Keratinocyte (primary cell): Measurements from ENCODE around the gene LRRC4C. TPM values are rescaled to one million over a fixed set of nuclear protein-coding genes. Genes with fewer than 3 reads are reported as not detected.

Experiments used
- DNase-seq: peaks from one replicate; pipeline ENCODE4 v3.0.0-alpha.2; 2011; ENCODE audit warnings: low read depth, missing footprints, low spot score
- FAIRE-seq: peaks from 2 replicates; lab custom pipeline; 2011; peaks lifted over from hg19 to GRCh38; lab: Jason Lieb, UNC
- H2AFZ ChIP-seq: 2 replicates; pipeline ENCODE4 v1.6.0; 2012; ENCODE audit warnings: low read length, control low read depth, inconsistent platforms; ENCODE audit not compliant: control insufficient read depth
- H3K27ac ChIP-seq: 2 replicates; pipeline ENCODE4 v1.5.1; 2011; ENCODE audit warnings: low read length; ENCODE audit not compliant: control insufficient read depth, insufficient read depth
- H3K27me3 ChIP-seq: 3 replicates; pipeline ENCODE4 v1.6.0; 2011; ENCODE audit warnings: low read length; ENCODE audit not compliant: control insufficient read depth, insufficient read depth; ENCODE audit errors: extremely low read depth
- H3K36me3 ChIP-seq, 2 experiments: 2 replicates in 1 of 2; 3 replicates in 1 of 2; pipeline ENCODE4 v1.5.1; 2011; ENCODE audit warnings: low read length in 2 of 2, mild to moderate bottlenecking in 1 of 2; ENCODE audit not compliant: control insufficient read depth in 2 of 2, insufficient read depth in 2 of 2; ENCODE audit errors: extremely low read depth in 1 of 2
- H3K4me1 ChIP-seq: 3 replicates; pipeline ENCODE4 v1.5.1; 2011; ENCODE audit warnings: low read length; ENCODE audit not compliant: control insufficient read depth, insufficient read depth; ENCODE audit errors: extremely low read depth
- H3K4me2 ChIP-seq: 3 replicates; pipeline ENCODE4 v1.6.0; 2011; ENCODE audit warnings: low read depth, low read length; ENCODE audit not compliant: control insufficient read depth, insufficient read depth; ENCODE audit errors: extremely low read depth
- H3K4me3 ChIP-seq, 3 experiments: fragments of 200-600 bp in 1 of 3; sonication (generic) in 1 of 3; 2 replicates in 2 of 3; 3 replicates in 1 of 3; pipeline ENCODE4 v1.5.1; 2011 to 2016; ENCODE audit warnings: low read length in 3 of 3, mild to moderate bottlenecking in 3 of 3, control low read depth in 2 of 3, inconsistent platforms in 1 of 3, low read depth in 1 of 3, mixed read lengths in 1 of 3, mixed run types in 1 of 3, moderate library complexity in 1 of 3; ENCODE audit not compliant: control insufficient read depth in 2 of 3, insufficient read depth in 2 of 3; ENCODE audit errors: extremely low read depth in 1 of 3
- H3K79me2 ChIP-seq: 2 replicates; pipeline ENCODE4 v1.6.0; 2012; ENCODE audit warnings: low read length; ENCODE audit not compliant: control insufficient read depth, insufficient read depth
- H3K9ac ChIP-seq: 3 replicates; pipeline ENCODE4 v1.6.0; 2011; ENCODE audit warnings: low read length; ENCODE audit not compliant: control insufficient read depth, insufficient read depth; ENCODE audit errors: extremely low read depth
- H3K9me1 ChIP-seq: 3 replicates; pipeline ENCODE4 v1.6.0; 2011; ENCODE audit warnings: low read length; ENCODE audit not compliant: control insufficient read depth, insufficient read depth; ENCODE audit errors: extremely low read depth
- H3K9me3 ChIP-seq: 2 replicates; pipeline ENCODE4 v1.5.1; 2012; ENCODE audit warnings: low read depth, low read length; ENCODE audit not compliant: control insufficient read depth
- H4K20me1 ChIP-seq: 3 replicates; pipeline ENCODE4 v1.6.0; 2011; ENCODE audit warnings: low read length; ENCODE audit not compliant: control insufficient read depth, insufficient read depth; ENCODE audit errors: extremely low read depth
- EZH2 ChIP-seq: IDR thresholded peaks from one replicate; pipeline ENCODE4 v1.6.1; 2012; ENCODE audit warnings: inconsistent platforms, mild to moderate bottlenecking, low read length, moderate library complexity
- dilution Hi-C: fragments of 300-500 bp; cut with MboI; formaldehyde crosslinking; loops from one replicate; pipeline ENCODE4 v1.7.0; 2020; ENCODE audit warnings: low sequenced_read_pairs; ENCODE audit not compliant: extremely low pct_ligation_motif_present
- polyA plus RNA-seq, 5 experiments: library from polyadenylated mRNA; depleted of rRNA in 3 of 5; stranded (reverse) in 3 of 5; stranded (forward) in 1 of 5; unstranded in 1 of 5; fragments of >200 nt; gene quantifications; 1 replicate in 1 of 5; 2 replicates in 3 of 5; 3 replicates in 1 of 5; pipeline versions ENCODE4 v1.2.1 to v1.2.3, GENCODE V29; 2011 to 2012; ENCODE audit warnings: missing spikeins in 2 of 5, low read depth in 1 of 5, low replicate concordance in 1 of 5
- TF ChIP-seq, protein P1 (sequence below), 3 experiments: IDR thresholded peaks in 1 of 3; conservative IDR thresholded peaks in 1 of 3; optimal IDR thresholded peaks in 1 of 3; 2 replicates in 2 of 3; 3 replicates in 1 of 3; pipeline versions ENCODE3 to v1.5.1; 2011; ENCODE audit warnings: low read length in 3 of 3, mild to moderate bottlenecking in 3 of 3, moderate library complexity in 2 of 3, control low read depth in 1 of 3, inconsistent platforms in 1 of 3; ENCODE audit not compliant: insufficient read depth in 2 of 3; ENCODE audit errors: extremely low read depth in 1 of 3

Gene LRRC4C
- polyA plus RNA-seq, 1 donor (not counting 4 experiments of a cell fraction or from before 2014, with no cell fraction given) = not detected

DNA sequence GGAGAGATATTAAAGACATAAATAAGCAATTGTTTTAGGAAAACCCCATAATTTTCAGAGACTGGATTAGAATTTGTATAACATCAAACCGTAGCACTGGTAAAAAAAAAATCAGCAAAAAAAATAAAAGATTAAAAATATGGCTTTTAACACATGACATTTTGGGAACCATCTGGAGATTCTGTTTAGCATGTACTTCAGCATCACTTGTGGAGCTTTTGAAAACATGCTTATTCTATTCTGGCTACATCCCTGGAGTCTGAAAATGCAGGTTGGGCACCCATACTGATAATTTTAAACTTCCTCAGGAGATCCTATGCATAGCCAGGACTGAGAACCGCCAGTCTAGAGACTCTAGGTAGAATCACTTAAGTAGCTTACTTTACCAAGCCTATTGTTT, 1190.9 kb downstream of the LRRC4C start:
- Histone ChIP-seq H3K79me2 (no peaks in the 10 kb centered on the region), H3K36me3 (no peaks in the 10 kb centered on the region), H3K27ac (no peak overlapping the region), H3K9me1 (no peaks in the 10 kb centered on the region), H3K27me3 (no peaks in the 10 kb centered on the region), H3K4me2 (no peak overlapping the region), H3K4me3 (no peak overlapping the region), H3K4me1 (no peaks in the 10 kb centered on the region), H4K20me1 (no peaks in the 10 kb centered on the region), H3K9me3 (no peaks in the 10 kb centered on the region), H2AFZ (no peak overlapping the region), H3K9ac (no peak overlapping the region)
- TF ChIP-seq, protein P1, sequence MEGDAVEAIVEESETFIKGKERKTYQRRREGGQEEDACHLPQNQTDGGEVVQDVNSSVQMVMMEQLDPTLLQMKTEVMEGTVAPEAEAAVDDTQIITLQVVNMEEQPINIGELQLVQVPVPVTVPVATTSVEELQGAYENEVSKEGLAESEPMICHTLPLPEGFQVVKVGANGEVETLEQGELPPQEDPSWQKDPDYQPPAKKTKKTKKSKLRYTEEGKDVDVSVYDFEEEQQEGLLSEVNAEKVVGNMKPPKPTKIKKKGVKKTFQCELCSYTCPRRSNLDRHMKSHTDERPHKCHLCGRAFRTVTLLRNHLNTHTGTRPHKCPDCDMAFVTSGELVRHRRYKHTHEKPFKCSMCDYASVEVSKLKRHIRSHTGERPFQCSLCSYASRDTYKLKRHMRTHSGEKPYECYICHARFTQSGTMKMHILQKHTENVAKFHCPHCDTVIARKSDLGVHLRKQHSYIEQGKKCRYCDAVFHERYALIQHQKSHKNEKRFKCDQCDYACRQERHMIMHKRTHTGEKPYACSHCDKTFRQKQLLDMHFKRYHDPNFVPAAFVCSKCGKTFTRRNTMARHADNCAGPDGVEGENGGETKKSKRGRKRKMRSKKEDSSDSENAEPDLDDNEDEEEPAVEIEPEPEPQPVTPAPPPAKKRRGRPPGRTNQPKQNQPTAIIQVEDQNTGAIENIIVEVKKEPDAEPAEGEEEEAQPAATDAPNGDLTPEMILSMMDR (optimal IDR thresholded peaks at IDR 0.05 in 1 of 3, IDR thresholded peaks at IDR 0.05 in 1 of 3, conservative IDR thresholded peaks at IDR 0.05 in 1 of 3; ENCODE audit: extremely low read depth in 1 of 3, insufficient read depth in 2 of 3, low read length in 3 of 3) = no peak
- no peak for TF ChIP-seq EZH2
- dilution Hi-C loops = no loop called here
- FAIRE-seq (no peak), DNase-seq (no peak)

DNA sequence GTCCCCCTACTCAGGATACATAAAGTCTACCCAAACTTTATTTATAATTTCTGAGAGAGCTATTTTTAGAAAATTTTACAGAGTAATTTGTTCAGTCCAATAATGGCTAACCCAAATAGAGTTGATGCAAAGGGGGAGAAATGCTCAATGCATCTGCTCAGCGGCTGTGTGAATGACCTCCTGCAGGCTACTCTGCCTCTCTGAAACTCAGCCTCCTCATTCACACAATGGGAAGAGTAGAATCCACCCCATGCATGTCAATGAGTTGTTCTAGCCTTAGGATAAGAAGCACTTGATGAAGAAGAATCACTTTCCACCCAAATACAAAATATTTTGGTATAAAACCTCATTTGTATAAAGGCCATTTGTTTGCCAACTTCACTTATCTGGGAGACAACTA, 1204.0 kb downstream of the LRRC4C start:
- H3K9me1 ChIP-seq = no peaks in the 10 kb centered on the region
- H3K4me2 ChIP-seq = no peak overlapping the region
- dilution Hi-C loops = no loop called here
- no peak for FAIRE-seq
- no peak overlapping the region for H3K27ac ChIP-seq
- no peaks in the 10 kb centered on the region for H3K36me3 ChIP-seq
- no peaks in the 10 kb centered on the region for H3K27me3 ChIP-seq
- no peaks in the 10 kb centered on the region for H3K4me1 ChIP-seq
- no peaks in the 10 kb centered on the region for H3K79me2 ChIP-seq
- no peak for DNase-seq
- H3K9me3 ChIP-seq = no peaks in the 10 kb centered on the region
- no peak overlapping the region for H3K4me3 ChIP-seq
- no peak for TF ChIP-seq EZH2
- TF ChIP-seq, protein P1 (optimal IDR thresholded peaks at IDR 0.05 in 1 of 3, IDR thresholded peaks at IDR 0.05 in 1 of 3, conservative IDR thresholded peaks at IDR 0.05 in 1 of 3; ENCODE audit: extremely low read depth in 1 of 3, insufficient read depth in 2 of 3, low read length in 3 of 3) = no peak
- no peaks in the 10 kb centered on the region for H4K20me1 ChIP-seq
- no peak overlapping the region for H2AFZ ChIP-seq
- H3K9ac ChIP-seq = no peak overlapping the region
